ENCODE measurements around the gene SPEF1.

Gene SPEF1

GRCh38 chr20:3767427-3768341 is 13.6 kb downstream of the SPEF1 start, which contains the start of gene ADISSP:
Gene ADISSP (minus strand): TSS chr20:3767753. CDS start chr20:3760100, 7,653 bp downstream.
- Mint-ChIP-seq H3K36me3 (ENCODE audit: low read depth) (no peaks in the 10 kb centered on the region), H3K9me3 (no peaks in the 10 kb centered on the region), H3K27me3 (no peaks in the 10 kb centered on the region), H3K4me1 (ENCODE audit: low read depth) (peaks cover 31% of the 10 kb centered on the region), H3K27ac (peak within 1 kb of the TSS; percentile 92), H3K4me3 (peak within 1 kb of the TSS; percentile 90)

- H3K4me3 Mint-ChIP-seq, result peak overlapping the region; percentile 90
- H3K27ac Mint-ChIP-seq, result peak overlapping the region; percentile 76
- H3K4me1 Mint-ChIP-seq (ENCODE audit: low read depth), result peaks cover 31% of the 10 kb centered on the region
- H3K27me3 Mint-ChIP-seq, result no peaks in the 10 kb centered on the region
- no peaks in the 10 kb centered on the region for H3K9me3 Mint-ChIP-seq
- H3K36me3 Mint-ChIP-seq (ENCODE audit: low read depth), result peaks cover under 1% of the 10 kb centered on the region
These were observed 14.2 kb downstream of the SPEF1 start for GRCh38 chr20:3767110-3767426.

- Mint-ChIP-seq H3K27me3 (no peaks in the 10 kb centered on the region), H3K9me3 (no peaks in the 10 kb centered on the region), H3K27ac (peak overlapping the region; percentile 76), H3K4me3 (peak overlapping the region; percentile 90), H3K4me1 (ENCODE audit: low read depth) (peaks cover 31% of the 10 kb centered on the region), H3K36me3 (ENCODE audit: low read depth) (peaks cover 5% of the 10 kb centered on the region)
These were observed 14.7 kb downstream of the SPEF1 start for GRCh38 chr20:3766422-3767109.

- H3K36me3 Mint-ChIP-seq (ENCODE audit: low read depth), result peaks cover 6% of the 10 kb centered on the region
- no peaks in the 10 kb centered on the region for H3K27me3 Mint-ChIP-seq
- H3K27ac Mint-ChIP-seq, result no peak overlapping the region
- peaks cover 31% of the 10 kb centered on the region for H3K4me1 Mint-ChIP-seq (ENCODE audit: low read depth)
- H3K4me3 Mint-ChIP-seq, result peak overlapping the region; percentile 90
- H3K9me3 Mint-ChIP-seq, result no peaks in the 10 kb centered on the region
These were observed 15.9 kb downstream of the SPEF1 start for GRCh38 chr20:3765171-3765882.

- Mint-ChIP-seq H3K9me3 (no peaks in the 10 kb centered on the region), H3K27me3 (no peaks in the 10 kb centered on the region), H3K27ac (no peak overlapping the region), H3K4me1 (ENCODE audit: low read depth) (peaks cover 30% of the 10 kb centered on the region), H3K36me3 (ENCODE audit: low read depth) (peaks cover 6% of the 10 kb centered on the region), H3K4me3 (no peak overlapping the region)
These were observed 16.6 kb downstream of the SPEF1 start for GRCh38 chr20:3764659-3765058.

- peaks cover 22% of the 10 kb centered on the region for H3K4me1 Mint-ChIP-seq (ENCODE audit: low read depth)
- no peaks in the 10 kb centered on the region for H3K9me3 Mint-ChIP-seq
- H3K27ac Mint-ChIP-seq, result no peak overlapping the region
- H3K36me3 Mint-ChIP-seq (ENCODE audit: low read depth), result peaks cover 6% of the 10 kb centered on the region
- H3K4me3 Mint-ChIP-seq, result no peak overlapping the region
- no peaks in the 10 kb centered on the region for H3K27me3 Mint-ChIP-seq
These were observed 17.3 kb downstream of the SPEF1 start for GRCh38 chr20:3763671-3764601.

GRCh38 chr20:3760655-3761348 is 20.4 kb downstream of the SPEF1 start:
- H3K27ac Mint-ChIP-seq, result no peak overlapping the region
- H3K4me1 Mint-ChIP-seq (ENCODE audit: low read depth), result peaks cover 3% of the 10 kb centered on the region
- no peaks in the 10 kb centered on the region for H3K27me3 Mint-ChIP-seq
- peaks cover 22% of the 10 kb centered on the region for H3K36me3 Mint-ChIP-seq (ENCODE audit: low read depth)
- no peak overlapping the region for H3K4me3 Mint-ChIP-seq
- no peaks in the 10 kb centered on the region for H3K9me3 Mint-ChIP-seq

- Mint-ChIP-seq H3K9me3 (no peaks in the 10 kb centered on the region), H3K27ac (no peak overlapping the region), H3K27me3 (no peaks in the 10 kb centered on the region), H3K4me3 (no peak overlapping the region), H3K36me3 (ENCODE audit: low read depth) (peaks cover 22% of the 10 kb centered on the region), H3K4me1 (ENCODE audit: low read depth) (no peaks in the 10 kb centered on the region)
These were observed 21.4 kb downstream of the SPEF1 start for GRCh38 chr20:3759884-3760283.

- H3K27me3 Mint-ChIP-seq, result no peaks in the 10 kb centered on the region
- no peak overlapping the region for H3K27ac Mint-ChIP-seq
- H3K9me3 Mint-ChIP-seq, result no peaks in the 10 kb centered on the region
- H3K4me3 Mint-ChIP-seq, result no peak overlapping the region
- peaks cover 22% of the 10 kb centered on the region for H3K36me3 Mint-ChIP-seq (ENCODE audit: low read depth)
- H3K4me1 Mint-ChIP-seq (ENCODE audit: low read depth), result no peaks in the 10 kb centered on the region
These were observed 21.9 kb downstream of the SPEF1 start for GRCh38 chr20:3759316-3759823.

- H3K4me1 Mint-ChIP-seq (ENCODE audit: low read depth), result no peaks in the 10 kb centered on the region
These were observed 22.7 kb downstream of the SPEF1 start for GRCh38 chr20:3758566-3758965.

GRCh38 chr20:3757268-3757667 is 24.0 kb downstream of the SPEF1 start:
- Mint-ChIP-seq H3K4me1 (ENCODE audit: low read depth) (peaks cover 5% of the 10 kb centered on the region), H3K9me3 (no peaks in the 10 kb centered on the region), H3K27ac (no peak overlapping the region), H3K4me3 (no peak overlapping the region), H3K27me3 (no peaks in the 10 kb centered on the region), H3K36me3 (ENCODE audit: low read depth) (peaks cover 22% of the 10 kb centered on the region)

More at GRCh38 chr20:3758566-3758965, 22.7 kb downstream of the SPEF1 start:
- Mint-ChIP-seq H3K27me3 (no peaks in the 10 kb centered on the region), H3K27ac (no peak overlapping the region), H3K9me3 (no peaks in the 10 kb centered on the region), H3K36me3 (ENCODE audit: low read depth) (peaks cover 22% of the 10 kb centered on the region), H3K4me3 (no peak overlapping the region)

GRCh38 chr20:3755814-3756480 is 25.3 kb downstream of the SPEF1 start:
- Mint-ChIP-seq H3K36me3 (ENCODE audit: low read depth) (peaks cover 16% of the 10 kb centered on the region), H3K4me3 (no peak overlapping the region), H3K9me3 (no peaks in the 10 kb centered on the region), H3K27me3 (no peaks in the 10 kb centered on the region), H3K27ac (no peak overlapping the region), H3K4me1 (ENCODE audit: low read depth) (peaks cover 8% of the 10 kb centered on the region)

GRCh38 chr20:3755269-3755668 is 26.0 kb downstream of the SPEF1 start:
- no peak overlapping the region for H3K4me3 Mint-ChIP-seq
- H3K27me3 Mint-ChIP-seq, result no peaks in the 10 kb centered on the region
- no peak overlapping the region for H3K27ac Mint-ChIP-seq
- peaks cover 8% of the 10 kb centered on the region for H3K4me1 Mint-ChIP-seq (ENCODE audit: low read depth)
- H3K9me3 Mint-ChIP-seq, result no peaks in the 10 kb centered on the region
- peaks cover 16% of the 10 kb centered on the region for H3K36me3 Mint-ChIP-seq (ENCODE audit: low read depth)

Measured in stimulated activated naive CD8-positive, alpha-beta T cell treated with anti-CD3 and anti-CD28 coated beads, Interleukin-15, Interleukin-2, amounts not matched to agents 100 ng/mL and 50 ng/mL, for 24 hours (primary cell).